ENCODE measurements around the gene GAL3ST3.

GRCh38 chr11:66003291-66003690 is 45.7 kb downstream of the GAL3ST3 start:
- TF ChIP-seq, protein P1, sequence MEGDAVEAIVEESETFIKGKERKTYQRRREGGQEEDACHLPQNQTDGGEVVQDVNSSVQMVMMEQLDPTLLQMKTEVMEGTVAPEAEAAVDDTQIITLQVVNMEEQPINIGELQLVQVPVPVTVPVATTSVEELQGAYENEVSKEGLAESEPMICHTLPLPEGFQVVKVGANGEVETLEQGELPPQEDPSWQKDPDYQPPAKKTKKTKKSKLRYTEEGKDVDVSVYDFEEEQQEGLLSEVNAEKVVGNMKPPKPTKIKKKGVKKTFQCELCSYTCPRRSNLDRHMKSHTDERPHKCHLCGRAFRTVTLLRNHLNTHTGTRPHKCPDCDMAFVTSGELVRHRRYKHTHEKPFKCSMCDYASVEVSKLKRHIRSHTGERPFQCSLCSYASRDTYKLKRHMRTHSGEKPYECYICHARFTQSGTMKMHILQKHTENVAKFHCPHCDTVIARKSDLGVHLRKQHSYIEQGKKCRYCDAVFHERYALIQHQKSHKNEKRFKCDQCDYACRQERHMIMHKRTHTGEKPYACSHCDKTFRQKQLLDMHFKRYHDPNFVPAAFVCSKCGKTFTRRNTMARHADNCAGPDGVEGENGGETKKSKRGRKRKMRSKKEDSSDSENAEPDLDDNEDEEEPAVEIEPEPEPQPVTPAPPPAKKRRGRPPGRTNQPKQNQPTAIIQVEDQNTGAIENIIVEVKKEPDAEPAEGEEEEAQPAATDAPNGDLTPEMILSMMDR (conservative IDR thresholded peaks at IDR 0.05; ENCODE audit: low read length) = no peak
- TF ChIP-seq EZH2phosphoT487 (IDR thresholded peaks at IDR 0.05; ENCODE audit: borderline replicate concordance, low read depth, low read length) = no peak
